GM23338 (cell line): ENCODE results near the gene C2. TPM values are rescaled to one million over a fixed set of nuclear protein-coding genes. Genes with fewer than 3 reads are reported as not detected.

Source experiments
- ATAC-seq: fragments of 200-7000 bp; cut with Tn5 transposase; 3 replicates; pipeline ENCODE4 v1.9.1; 2020
- DNase-seq: peaks from one replicate; pipeline ENCODE4 v3.0.0-alpha.2; 2015; ENCODE audit warnings: low spot score
- H2AFZ ChIP-seq: fragments of 200-600 bp; sonication (generic); 2 replicates; pipeline ENCODE4 v1.8.0; 2016; ENCODE audit warnings: antibody characterized with exemption, mild to moderate bottlenecking, moderate library complexity
- H3F3A ChIP-seq: fragments of 200-600 bp; sonication (generic); replicated peaks from 2 replicates; pipeline ENCODE4 v1.8.0; 2017; ENCODE audit warnings: antibody characterized with exemption, mixed run types, low read depth
- H3K27ac ChIP-seq: fragments of 200-600 bp; sonication (generic); 2 replicates; pipeline ENCODE4 v1.6.1; 2016; ENCODE audit warnings: low read depth
- H3K27me3 ChIP-seq: fragments of 200-600 bp; sonication (generic); 2 replicates; pipeline ENCODE4 v1.8.0; 2016; ENCODE audit warnings: mild to moderate bottlenecking, mixed run types, moderate library complexity; ENCODE audit not compliant: insufficient read depth
- H3K36me3 ChIP-seq: fragments of 200-600 bp; sonication (generic); 2 replicates; pipeline ENCODE4 v1.8.0; 2016; ENCODE audit warnings: mild to moderate bottlenecking; ENCODE audit not compliant: insufficient read depth
- H3K4me1 ChIP-seq: fragments of 200-600 bp; sonication (generic); 2 replicates; pipeline ENCODE4 v1.8.0; 2016; ENCODE audit warnings: mild to moderate bottlenecking, moderate library complexity; ENCODE audit not compliant: insufficient read depth
- H3K4me2 ChIP-seq: fragments of 200-600 bp; sonication (generic); 2 replicates; pipeline ENCODE4 v1.7.1; 2017; ENCODE audit warnings: mixed run types
- H3K4me3 ChIP-seq: fragments of 200-600 bp; sonication (generic); 2 replicates; pipeline ENCODE4 v1.6.1; 2016; ENCODE audit warnings: mixed run types
- H3K79me2 ChIP-seq: fragments of 200-600 bp; sonication (generic); replicated peaks from 2 replicates; pipeline ENCODE4 v1.8.0; 2017; ENCODE audit warnings: mild to moderate bottlenecking; ENCODE audit not compliant: insufficient read depth
- H3K9me2 ChIP-seq: fragments of 200-600 bp; sonication (generic); 2 replicates; pipeline ENCODE4 v1.8.0; 2017; ENCODE audit not compliant: insufficient read depth
- H4K20me1 ChIP-seq: fragments of 200-600 bp; sonication (generic); replicated peaks from 2 replicates; pipeline ENCODE4 v1.8.0; 2017; ENCODE audit warnings: mild to moderate bottlenecking; ENCODE audit not compliant: insufficient read depth
- H3K27ac Mint-ChIP-seq: 2 replicates; pipeline ENCODE4 v1.8.0; 2020; ENCODE audit warnings: inconsistent platforms, mild to moderate bottlenecking, moderate library complexity, mixed read lengths
- H3K27me3 Mint-ChIP-seq: 3 replicates; pipeline ENCODE4 v1.8.0; 2022; ENCODE audit warnings: low read depth, mild to moderate bottlenecking, moderate library complexity, mixed read lengths, inconsistent platforms; ENCODE audit not compliant: insufficient read depth, poor library complexity
- H3K36me3 Mint-ChIP-seq: 3 replicates; pipeline ENCODE4 v1.8.0; 2021; ENCODE audit warnings: low read depth, mild to moderate bottlenecking, inconsistent platforms, moderate library complexity, mixed read lengths
- H3K4me1 Mint-ChIP-seq: 3 replicates; pipeline ENCODE4 v1.8.0; 2020; ENCODE audit warnings: mild to moderate bottlenecking, inconsistent platforms, mixed read lengths
- H3K4me3 Mint-ChIP-seq: 3 replicates; pipeline ENCODE4 v1.8.0; 2021; ENCODE audit warnings: moderate library complexity, mild to moderate bottlenecking, inconsistent platforms, mixed read lengths
- H3K9me3 Mint-ChIP-seq: 3 replicates; pipeline ENCODE4 v1.8.0; 2020; ENCODE audit warnings: moderate library complexity, mild to moderate bottlenecking, inconsistent platforms, mixed read lengths
- CREB1 ChIP-seq: fragments of 250-450 bp; sonication (Bioruptor Pico); IDR thresholded peaks from 2 replicates; pipeline ENCODE4 v1.5.0; 2020; ENCODE audit warnings: low read depth, mild to moderate bottlenecking, moderate library complexity
- CTCF ChIP-seq, 2 experiments: fragments of 200-600 bp in 1 of 2; sonication (generic) in 1 of 2; conservative IDR thresholded peaks; 2 replicates each; pipeline versions ENCODE4 v1.5.1 to v1.6.1; 2016 to 2017; ENCODE audit warnings: antibody characterized with exemption in 2 of 2, low read depth in 2 of 2, mild to moderate bottlenecking in 2 of 2, moderate library complexity in 1 of 2
- EZH2phosphoT487 ChIP-seq: fragments of 200-600 bp; sonication (generic); IDR thresholded peaks from one replicate; pipeline ENCODE4 v1.8.1; 2018; ENCODE audit warnings: antibody characterized with exemption; ENCODE audit not compliant: unreplicated experiment
- JUNB ChIP-seq: IDR thresholded peaks from one replicate; pipeline ENCODE4 v1.6.1; 2016; ENCODE audit warnings: antibody characterized with exemption; ENCODE audit not compliant: unreplicated experiment
- NANOG ChIP-seq: IDR thresholded peaks from 2 replicates; pipeline ENCODE4 v1.6.1; 2016; ENCODE audit warnings: antibody characterized with exemption, borderline replicate concordance
- POLR2AphosphoS5 ChIP-seq: IDR thresholded peaks from 2 replicates; pipeline ENCODE4 v1.6.1; 2016; ENCODE audit warnings: antibody characterized with exemption, low read depth
- ZNF114 ChIP-seq: fragments of 250-450 bp; sonication (Bioruptor Pico); IDR thresholded peaks from 2 replicates; pipeline ENCODE4 v1.5.0; 2020; ENCODE audit warnings: mild to moderate bottlenecking, moderate library complexity
- ZNF331 ChIP-seq: fragments of 250-450 bp; sonication (Bioruptor Pico); IDR thresholded peaks from 2 replicates; pipeline ENCODE4 v1.5.0; 2020; ENCODE audit warnings: low read depth, mild to moderate bottlenecking, moderate library complexity
- polyA plus RNA-seq: library from polyadenylated mRNA; unstranded; fragments of >200 nt; fragmentation: Nextera tagmentation; extraction: Ambion mirVana; gene quantifications from 2 replicates; pipeline ENCODE4 v1.2.1, GENCODE V29; 2016
- total RNA-seq: library from RNA; depleted of rRNA; stranded (reverse); fragments of >200 nt; shearing (Covaris generic); gene quantifications from 2 replicates; pipeline ENCODE4 v1.2.3, GENCODE V29; 2014
- TF ChIP-seq, protein P1 (sequence below): fragments of 250-450 bp; sonication (Bioruptor Pico); IDR thresholded peaks from 2 replicates; pipeline ENCODE4 v1.5.0; 2020; ENCODE audit warnings: mild to moderate bottlenecking, moderate library complexity
- TF ChIP-seq, protein P2 (sequence below): IDR thresholded peaks from 2 replicates; pipeline ENCODE4 v1.6.1; 2016; ENCODE audit warnings: antibody characterized with exemption

C2 gene
- total and polyA plus RNA-seq, 2 experiments from 2014 or later, result 0.16 to 1.7 TPM

DNA sequence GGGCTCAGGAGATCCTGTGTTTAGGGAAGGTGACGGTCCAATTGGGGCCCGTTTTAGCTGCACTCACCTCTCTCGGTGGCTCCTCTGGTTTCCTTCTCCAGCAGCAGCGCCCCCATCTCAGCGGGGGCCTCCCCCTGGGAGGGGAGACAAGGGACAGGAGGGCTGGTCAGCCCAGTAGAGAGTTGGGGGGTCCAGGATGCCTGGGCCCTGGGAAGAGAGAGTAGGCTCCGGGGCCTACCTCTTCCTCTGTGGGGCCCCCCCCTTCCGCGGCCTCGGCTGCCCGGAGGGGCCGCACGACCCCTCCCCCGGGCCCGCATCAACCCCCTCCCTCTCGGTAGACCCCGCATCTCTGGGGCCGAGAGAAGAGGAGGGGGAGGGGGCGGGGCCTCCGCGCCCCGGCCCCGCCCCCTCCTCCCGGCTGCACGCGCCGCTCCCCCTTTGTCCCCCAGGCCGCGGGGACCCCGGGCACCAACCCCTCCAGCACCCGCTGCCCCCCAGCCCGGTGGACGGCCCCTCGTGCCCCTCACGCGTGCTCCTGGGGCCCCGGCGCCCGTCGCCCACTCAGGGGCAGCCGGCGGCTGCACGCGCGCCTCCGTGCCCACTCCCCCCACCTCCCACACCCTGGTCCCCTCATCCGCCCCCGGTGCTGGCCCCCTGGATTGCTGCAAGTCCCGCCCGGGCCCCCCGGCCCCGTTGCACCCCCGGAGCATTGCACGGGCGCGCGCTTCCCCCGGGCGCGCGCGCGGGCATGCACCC, 30.5 kb upstream of the C2 start:
- H3K4me3 ChIP-seq, result peak overlapping the region; percentile 85
- H3F3A ChIP-seq, result peaks cover 10% of the 10 kb centered on the region; the same call in 1 of the 2 replicates
- DNase-seq (peak; percentile 46), ATAC-seq (peak; percentile 19)
- H4K20me1 ChIP-seq, result peaks cover 18% of the 10 kb centered on the region; the same call in 1 of the 2 replicates
- H3K9me2 ChIP-seq, result no peaks in the 10 kb centered on the region
- peak overlapping the region; percentile 76; the same call in 1 of the 2 replicates for H3K27ac ChIP-seq
- peaks cover 24% of the 10 kb centered on the region for H3K4me1 Mint-ChIP-seq
- peaks cover 68% of the 10 kb centered on the region for H3K36me3 Mint-ChIP-seq
- H3K79me2 ChIP-seq, result peaks cover 15% of the 10 kb centered on the region; the same call in 1 of the 2 replicates
- H3K4me3 Mint-ChIP-seq, result peak overlapping the region; percentile 82
- H3K27me3 Mint-ChIP-seq, result peaks cover 16% of the 10 kb centered on the region
- peaks cover 8% of the 10 kb centered on the region; the same call in 1 of the 2 replicates for H3K4me1 ChIP-seq
- H3K27me3 ChIP-seq, result no peaks in the 10 kb centered on the region
- no peaks in the 10 kb centered on the region for H3K9me3 Mint-ChIP-seq
- H3K4me2 ChIP-seq, result peak overlapping the region; percentile 92
- no peak overlapping the region for H2AFZ ChIP-seq
- H3K27ac Mint-ChIP-seq, result 0 out of 2 replicates have a peak overlapping the region, but pooled peaks have one; percentile 86
- TF ChIP-seq ZNF114 (CRISPR knock-in tag) (no peak), POLR2AphosphoS5 (no peak), CTCF (conservative IDR thresholded peaks at IDR 0.05; ENCODE audit: low read depth in 2 of 2) (no peak), NANOG (no peak), EZH2phosphoT487 (no peak), JUNB (no peak), ZNF331 (CRISPR knock-in tag) (no peak)
- H3K36me3 ChIP-seq, result peaks cover 20% of the 10 kb centered on the region

DNA sequence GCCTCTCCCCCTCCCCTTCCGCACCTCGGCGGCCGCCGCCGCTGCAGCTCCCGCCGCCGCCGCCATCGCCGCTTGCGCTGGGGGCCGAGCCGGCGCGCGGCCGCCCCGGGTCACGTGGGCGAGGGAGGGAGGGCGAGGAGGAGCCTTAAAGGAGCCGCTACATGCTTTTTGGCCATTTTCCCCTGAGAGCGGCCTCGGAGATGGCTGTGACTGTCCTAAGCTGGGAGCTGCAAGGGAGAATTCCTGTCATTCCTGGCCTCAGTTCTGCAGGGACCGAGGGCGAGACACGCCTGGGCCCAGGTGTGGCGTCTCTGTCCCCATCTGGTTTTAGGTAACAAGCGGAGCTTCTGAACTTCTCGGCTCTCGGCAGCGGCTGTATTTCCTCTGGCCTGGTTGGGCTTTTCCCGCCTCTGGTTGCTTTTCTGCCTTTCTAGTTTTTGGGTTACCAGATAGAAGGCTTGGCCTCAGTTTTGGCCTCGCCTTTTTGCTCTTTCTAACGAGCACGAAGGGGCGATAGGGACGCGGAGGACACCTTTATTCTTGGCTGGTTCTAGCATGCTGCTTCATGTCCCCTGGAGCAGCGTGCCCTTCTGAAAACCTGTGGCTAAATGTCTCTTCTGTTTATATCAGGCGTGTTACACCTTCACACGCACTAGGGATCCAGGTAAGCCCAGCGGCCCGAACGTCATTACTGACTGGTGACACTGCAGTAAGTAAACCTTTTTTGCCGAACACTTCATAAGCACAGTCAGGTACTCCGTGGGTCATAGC, 29.7 kb upstream of the C2 start, which contains the start of gene EHMT2:
TSS of gene EHMT2 (minus strand) at position 87 of the 771 bp plus-strand sequence. CDS start at position 66, 21 bp downstream.
- H3K27me3 Mint-ChIP-seq, result peaks cover 21% of the 10 kb centered on the region
- H3K27ac Mint-ChIP-seq, result peak within 1 kb of the TSS; percentile 91
- Histone ChIP-seq H3K36me3 (peaks cover 20% of the 10 kb centered on the region), H3K4me2 (peak within 1 kb of the TSS; percentile 98), H3K4me1 (peaks cover 11% of the 10 kb centered on the region; the same call in 1 of the 2 replicates), H4K20me1 (peaks cover 14% of the 10 kb centered on the region; the same call in 1 of the 2 replicates), H3K27me3 (no peaks in the 10 kb centered on the region), H3F3A (peaks cover 14% of the 10 kb centered on the region; the same call in 1 of the 2 replicates), H2AFZ (peak within 1 kb of the TSS; percentile 56), H3K27ac (peak within 1 kb of the TSS; percentile 76), H3K9me2 (no peaks in the 10 kb centered on the region), H3K79me2 (peaks cover 15% of the 10 kb centered on the region; the same call in 1 of the 2 replicates), H3K4me3 (peak within 1 kb of the TSS; percentile 85)
- ATAC-seq (peak; percentile 46), DNase-seq (peak; percentile 94)
- no peaks in the 10 kb centered on the region for H3K9me3 Mint-ChIP-seq
- peaks cover 60% of the 10 kb centered on the region for H3K36me3 Mint-ChIP-seq
- H3K4me3 Mint-ChIP-seq, result peak within 1 kb of the TSS; percentile 91
- H3K4me1 Mint-ChIP-seq, result peaks cover 29% of the 10 kb centered on the region
- no peak for TF ChIP-seq ZNF114 (CRISPR knock-in tag)
- TF ChIP-seq JUNB, result no peak
- TF ChIP-seq, protein P1, sequence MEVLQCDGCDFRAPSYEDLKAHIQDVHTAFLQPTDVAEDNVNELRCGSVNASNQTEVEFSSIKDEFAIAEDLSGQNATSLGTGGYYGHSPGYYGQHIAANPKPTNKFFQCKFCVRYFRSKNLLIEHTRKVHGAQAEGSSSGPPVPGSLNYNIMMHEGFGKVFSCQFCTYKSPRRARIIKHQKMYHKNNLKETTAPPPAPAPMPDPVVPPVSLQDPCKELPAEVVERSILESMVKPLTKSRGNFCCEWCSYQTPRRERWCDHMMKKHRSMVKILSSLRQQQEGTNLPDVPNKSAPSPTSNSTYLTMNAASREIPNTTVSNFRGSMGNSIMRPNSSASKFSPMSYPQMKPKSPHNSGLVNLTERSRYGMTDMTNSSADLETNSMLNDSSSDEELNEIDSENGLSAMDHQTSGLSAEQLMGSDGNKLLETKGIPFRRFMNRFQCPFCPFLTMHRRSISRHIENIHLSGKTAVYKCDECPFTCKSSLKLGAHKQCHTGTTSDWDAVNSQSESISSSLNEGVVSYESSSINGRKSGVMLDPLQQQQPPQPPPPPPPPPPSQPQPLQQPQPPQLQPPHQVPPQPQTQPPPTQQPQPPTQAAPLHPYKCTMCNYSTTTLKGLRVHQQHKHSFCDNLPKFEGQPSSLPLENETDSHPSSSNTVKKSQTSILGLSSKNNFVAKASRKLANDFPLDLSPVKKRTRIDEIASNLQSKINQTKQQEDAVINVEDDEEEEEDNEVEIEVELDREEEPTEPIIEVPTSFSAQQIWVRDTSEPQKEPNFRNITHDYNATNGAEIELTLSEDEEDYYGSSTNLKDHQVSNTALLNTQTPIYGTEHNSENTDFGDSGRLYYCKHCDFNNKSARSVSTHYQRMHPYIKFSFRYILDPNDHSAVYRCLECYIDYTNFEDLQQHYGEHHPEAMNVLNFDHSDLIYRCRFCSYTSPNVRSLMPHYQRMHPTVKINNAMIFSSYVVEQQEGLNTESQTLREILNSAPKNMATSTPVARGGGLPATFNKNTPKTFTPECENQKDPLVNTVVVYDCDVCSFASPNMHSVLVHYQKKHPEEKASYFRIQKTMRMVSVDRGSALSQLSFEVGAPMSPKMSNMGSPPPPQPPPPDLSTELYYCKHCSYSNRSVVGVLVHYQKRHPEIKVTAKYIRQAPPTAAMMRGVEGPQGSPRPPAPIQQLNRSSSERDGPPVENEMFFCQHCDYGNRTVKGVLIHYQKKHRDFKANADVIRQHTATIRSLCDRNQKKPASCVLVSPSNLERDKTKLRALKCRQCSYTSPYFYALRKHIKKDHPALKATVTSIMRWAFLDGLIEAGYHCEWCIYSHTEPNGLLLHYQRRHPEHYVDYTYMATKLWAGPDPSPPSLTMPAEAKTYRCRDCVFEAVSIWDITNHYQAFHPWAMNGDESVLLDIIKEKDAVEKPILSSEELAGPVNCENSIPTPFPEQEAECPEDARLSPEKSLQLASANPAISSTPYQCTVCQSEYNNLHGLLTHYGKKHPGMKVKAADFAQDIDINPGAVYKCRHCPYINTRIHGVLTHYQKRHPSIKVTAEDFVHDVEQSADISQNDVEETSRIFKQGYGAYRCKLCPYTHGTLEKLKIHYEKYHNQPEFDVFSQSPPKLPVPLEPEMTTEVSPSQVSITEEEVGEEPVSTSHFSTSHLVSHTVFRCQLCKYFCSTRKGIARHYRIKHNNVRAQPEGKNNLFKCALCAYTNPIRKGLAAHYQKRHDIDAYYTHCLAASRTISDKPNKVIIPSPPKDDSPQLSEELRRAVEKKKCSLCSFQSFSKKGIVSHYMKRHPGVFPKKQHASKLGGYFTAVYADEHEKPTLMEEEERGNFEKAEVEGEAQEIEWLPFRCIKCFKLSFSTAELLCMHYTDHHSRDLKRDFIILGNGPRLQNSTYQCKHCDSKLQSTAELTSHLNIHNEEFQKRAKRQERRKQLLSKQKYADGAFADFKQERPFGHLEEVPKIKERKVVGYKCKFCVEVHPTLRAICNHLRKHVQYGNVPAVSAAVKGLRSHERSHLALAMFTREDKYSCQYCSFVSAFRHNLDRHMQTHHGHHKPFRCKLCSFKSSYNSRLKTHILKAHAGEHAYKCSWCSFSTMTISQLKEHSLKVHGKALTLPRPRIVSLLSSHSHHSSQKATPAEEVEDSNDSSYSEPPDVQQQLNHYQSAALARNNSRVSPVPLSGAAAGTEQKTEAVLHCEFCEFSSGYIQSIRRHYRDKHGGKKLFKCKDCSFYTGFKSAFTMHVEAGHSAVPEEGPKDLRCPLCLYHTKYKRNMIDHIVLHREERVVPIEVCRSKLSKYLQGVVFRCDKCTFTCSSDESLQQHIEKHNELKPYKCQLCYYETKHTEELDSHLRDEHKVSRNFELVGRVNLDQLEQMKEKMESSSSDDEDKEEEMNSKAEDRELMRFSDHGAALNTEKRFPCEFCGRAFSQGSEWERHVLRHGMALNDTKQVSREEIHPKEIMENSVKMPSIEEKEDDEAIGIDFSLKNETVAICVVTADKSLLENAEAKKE (CRISPR knock-in tag), result no peak
- no peak; the same call in 1 of the 2 replicates for TF ChIP-seq POLR2AphosphoS5
- TF ChIP-seq, protein P2, sequence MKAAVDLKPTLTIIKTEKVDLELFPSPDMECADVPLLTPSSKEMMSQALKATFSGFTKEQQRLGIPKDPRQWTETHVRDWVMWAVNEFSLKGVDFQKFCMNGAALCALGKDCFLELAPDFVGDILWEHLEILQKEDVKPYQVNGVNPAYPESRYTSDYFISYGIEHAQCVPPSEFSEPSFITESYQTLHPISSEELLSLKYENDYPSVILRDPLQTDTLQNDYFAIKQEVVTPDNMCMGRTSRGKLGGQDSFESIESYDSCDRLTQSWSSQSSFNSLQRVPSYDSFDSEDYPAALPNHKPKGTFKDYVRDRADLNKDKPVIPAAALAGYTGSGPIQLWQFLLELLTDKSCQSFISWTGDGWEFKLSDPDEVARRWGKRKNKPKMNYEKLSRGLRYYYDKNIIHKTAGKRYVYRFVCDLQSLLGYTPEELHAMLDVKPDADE, result no peak
- TF ChIP-seq CREB1 (CRISPR knock-in tag), result no peak
